T-helper 9 cell (primary cell): ENCODE data around the gene RNF220.
"Not testable (repeated sequence)": the region's sequence is repeated elsewhere in the genome, so short reads cannot be mapped to it uniquely, and the experiment has no call there.

ENCODE experiments used
- DNase-seq: peaks from one replicate; pipeline ENCODE4 v3.0.0-alpha.2; 2020

RNF220 gene

DNA sequence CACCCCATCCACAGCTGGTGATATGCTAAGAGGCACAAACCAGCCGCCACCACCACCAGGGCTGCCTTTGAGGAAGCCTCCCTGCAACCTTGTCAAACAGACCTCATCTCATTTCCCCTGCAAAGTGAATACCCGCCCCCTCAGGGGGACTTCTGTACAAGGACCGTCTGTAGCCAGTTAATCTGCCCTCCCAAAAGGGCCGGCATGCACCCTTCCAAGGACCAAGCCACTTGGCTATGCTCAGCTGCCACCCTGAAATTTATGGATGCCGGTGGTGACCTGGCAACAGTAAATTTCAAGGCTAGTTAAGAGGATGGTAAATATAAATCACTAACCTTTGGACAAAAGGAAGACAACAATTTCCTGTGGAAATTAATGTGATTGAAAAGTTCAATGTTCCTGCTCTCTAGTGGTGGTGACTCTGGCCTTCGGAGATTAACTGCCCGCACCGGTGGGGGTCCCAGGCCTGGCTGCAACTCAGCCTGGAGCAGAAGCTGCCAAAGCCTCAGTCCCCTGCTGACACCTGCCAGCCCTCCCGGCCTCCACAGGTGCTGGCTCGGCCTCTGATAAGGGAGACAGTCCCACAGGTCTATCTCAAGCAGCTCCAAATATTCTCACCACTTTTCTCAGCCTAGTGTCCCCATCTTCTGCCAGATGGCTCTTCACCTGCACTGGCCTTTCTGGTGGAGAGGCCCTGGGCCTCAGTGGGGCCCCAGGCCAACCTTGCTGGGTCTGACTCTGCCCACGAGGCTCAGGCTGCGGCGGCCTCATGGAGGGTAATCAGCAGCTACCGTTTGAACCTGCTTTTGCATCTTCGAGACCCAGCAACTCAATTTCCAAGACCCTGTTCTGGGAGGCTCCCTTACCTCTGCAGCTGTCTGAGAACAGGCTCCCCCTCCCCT lies 257.0 kb downstream of the RNF220 start:
- DNase-seq: no peak

DNA sequence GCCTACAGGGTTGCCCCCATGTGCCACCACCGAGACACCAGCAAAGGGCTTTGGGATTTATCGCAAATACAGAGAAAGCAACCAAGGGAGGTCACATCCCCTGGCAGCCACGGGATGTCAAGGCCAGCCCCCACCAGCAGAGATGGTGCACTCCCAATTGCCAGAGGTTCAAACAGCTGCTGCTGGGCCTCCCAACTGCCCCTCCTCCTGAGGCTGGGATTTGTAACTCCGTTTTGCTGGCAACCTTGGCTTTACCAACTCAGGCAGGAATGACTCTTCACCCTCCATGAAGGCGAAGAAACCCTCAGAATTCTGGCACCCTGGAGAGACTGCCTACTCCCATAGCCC lies 257.6 kb downstream of the RNF220 start:
- no peak for DNase-seq

DNA sequence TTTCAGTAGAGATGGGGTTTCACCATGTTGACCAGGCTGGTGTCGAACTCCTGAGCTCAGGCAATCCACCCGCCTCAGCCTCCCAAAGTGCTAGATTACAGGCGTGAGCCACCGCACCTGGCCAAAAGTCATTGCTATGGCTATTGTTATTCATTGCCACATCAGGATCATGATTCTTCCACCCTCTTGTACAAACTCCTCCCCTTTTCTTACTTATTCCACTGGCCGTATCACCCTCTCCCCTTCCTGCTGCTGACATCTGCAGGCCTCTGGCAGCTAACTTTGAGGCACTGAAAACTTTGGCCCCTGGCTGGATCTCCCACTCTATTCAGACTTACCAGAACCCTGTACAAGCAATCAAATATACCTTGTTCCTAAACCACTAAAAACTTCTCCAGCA lies 258.4 kb downstream of the RNF220 start:
- no peak for DNase-seq

DNA sequence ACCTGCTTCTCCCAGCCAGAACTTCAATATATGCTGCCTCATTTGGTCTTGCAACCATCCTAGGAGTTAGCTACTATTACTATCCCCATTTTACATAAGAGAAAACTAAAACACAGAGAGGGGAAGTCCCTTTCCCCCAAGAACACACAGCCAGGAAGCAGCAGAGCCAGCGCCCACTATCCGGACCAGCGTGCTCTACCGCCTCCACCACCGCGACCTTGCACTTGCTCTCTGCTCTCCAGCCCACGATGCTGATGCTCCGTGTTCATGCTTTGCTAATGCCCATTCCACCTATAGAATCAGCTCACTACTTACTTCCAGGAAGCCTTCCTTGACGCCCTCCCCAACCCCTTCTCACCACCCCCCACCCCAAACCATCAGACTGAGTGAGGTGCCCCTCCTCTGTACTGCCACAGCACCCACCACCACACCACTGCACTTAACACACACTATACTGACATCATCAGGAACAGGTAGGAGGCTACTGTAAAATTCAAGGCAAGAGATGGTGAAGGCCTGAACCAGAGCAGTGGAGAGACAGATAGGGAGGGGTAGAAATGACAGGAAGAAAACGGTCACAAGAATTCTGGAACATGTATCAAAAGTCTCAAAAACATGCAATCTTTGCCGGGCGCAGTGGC lies 259.8 kb downstream of the RNF220 start:
- no peak for DNase-seq

DNA sequence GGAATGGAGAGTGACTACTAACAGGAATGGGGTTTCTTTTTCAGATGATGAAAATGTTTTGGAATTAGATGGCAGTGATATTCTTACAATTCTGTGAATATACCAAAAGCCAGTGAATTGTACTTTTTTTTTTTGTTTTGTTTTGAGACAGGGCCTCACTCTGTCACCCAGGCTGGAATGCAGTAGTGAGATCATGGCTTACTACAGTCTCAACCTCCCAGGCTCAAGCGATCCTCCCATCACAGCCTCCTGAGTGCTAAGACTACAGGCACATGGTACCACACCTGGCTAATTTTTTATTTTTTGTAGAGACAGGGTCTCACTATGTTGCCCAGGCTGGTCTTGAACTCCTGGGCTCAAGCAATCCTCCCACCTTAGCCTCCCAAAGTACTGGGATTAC lies 261.7 kb downstream of the RNF220 start:
- not testable (repeated sequence) for DNase-seq

DNA sequence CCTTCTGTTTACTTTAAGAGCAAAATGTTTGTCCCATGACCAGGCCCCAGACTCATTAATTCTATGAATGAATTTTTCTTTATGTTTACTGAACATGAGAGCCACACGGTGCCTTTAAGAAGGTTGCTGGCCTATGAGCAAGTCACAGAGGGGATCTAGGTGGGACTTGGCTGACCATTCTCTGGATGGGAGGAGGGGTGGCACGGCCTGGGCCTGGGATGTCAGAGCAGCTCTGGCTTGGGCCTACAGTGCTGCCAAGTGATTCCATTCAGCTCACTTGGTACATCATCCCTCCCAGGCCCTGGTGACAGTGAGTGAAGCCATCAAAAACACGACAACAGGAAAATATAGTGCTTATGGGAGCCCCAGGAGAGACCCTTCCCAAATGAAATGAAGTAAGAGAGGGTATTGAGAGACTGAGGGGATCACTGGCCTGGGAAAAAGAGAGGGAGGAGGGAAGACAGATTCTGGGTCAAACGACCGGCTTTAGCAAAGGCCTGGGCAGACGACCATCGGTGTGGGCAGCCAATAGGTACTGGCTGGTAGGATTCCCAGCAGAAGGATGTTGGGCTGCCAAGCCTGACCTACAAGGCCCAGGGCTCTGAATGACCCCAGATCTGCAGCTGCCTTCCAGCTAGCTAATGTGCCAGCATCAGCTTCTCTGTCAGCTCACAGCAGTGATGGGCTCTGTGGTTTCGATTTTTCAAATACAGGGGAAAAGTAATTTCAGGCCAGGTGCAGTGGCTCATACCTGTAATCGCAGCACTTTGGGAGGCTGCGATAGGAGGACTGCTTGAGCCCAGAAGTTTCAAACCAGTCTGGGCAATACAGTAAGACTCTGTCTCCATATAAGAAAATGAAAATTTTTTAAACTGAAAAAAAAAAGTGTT lies 265.9 kb downstream of the RNF220 start:
- no peak for DNase-seq

DNA sequence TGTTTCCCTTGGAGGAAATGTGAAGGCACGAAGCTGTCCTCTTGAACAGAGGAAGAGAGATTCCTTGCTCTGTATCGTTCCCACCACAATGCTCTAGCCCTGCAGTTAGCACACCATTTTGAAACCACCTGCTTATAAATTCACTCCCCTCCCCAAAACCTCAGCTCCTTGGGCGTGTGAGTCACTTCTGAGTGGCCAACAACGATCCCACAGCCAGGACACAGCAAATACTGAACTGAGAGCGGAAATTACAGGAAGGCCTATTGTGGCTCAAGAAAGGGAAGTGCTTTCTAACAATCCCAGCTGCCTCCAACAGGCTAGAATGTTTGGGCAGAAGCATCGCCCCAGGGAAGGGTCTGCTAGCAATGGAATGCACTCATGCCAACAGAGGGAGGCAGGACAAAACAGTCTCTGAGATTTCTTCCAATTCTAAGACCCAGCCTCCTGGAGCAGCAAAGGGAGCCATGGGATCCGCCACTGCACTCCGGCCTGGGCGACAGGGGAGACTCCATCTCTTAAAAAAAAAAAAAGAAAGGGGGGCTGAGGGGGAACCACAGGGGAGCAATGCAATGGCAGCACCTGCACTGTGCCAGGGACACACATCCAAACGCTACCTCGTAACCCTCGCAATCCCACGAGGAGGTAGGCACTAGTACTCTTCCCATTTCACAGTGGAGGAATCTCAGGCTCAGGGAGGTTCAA lies 267.4 kb downstream of the RNF220 start:
- DNase-seq: no peak

DNA sequence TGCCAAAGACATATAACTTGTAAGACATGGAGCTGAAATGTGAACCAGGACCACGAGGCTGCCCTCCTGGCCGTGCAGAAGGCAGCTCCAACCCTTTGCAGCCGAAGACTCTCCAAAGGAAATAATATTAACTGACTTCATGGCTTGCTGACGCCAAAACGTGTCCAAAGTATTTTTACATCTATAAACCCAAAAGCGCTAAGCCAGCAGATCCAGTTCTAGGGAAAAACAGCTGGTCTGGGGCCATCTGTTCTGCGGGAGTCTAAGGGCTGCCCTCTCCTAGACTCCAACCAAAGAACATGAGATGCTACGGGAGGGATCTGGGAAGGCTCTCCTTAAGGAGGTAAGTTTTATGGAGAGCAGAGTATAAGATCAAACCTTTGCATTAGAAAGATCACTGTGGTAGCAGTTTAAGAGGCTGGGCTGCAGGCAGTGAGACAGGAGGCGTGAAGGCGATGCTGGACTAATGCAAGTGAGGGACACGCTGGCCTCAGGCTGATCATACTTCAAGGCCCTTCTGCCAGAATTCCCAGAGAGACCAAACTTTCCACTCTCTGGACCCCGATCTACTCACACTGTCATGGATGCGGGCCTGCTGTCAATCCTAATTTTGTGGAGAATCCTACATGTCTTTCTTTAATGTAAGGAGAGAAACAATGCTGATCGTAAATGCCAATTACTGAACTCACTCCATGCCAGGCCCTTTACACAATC lies 268.1 kb downstream of the RNF220 start:
- DNase-seq: no peak

DNA sequence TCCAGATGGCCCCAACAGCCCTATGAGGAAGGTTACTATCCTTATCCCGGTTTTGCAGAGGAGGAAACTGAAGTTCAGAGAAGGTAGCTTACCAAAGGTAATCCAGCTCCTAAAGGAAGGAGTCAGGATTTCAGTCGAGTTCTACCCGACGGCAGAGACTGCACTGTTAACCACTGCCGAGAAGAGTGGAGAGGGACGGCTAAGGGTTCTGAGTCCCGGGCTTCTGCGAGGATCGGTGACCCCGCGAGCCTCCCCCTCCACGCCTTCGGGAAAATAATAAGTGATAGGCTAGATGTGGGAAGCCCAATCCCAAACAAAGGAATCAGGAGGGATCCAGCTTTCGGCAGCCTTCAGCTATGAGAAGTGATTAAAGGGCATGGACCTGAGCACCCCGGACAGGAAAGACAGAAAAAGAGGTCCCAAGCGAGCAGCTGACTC lies 268.6 kb downstream of the RNF220 start:
- DNase-seq: no peak

DNA sequence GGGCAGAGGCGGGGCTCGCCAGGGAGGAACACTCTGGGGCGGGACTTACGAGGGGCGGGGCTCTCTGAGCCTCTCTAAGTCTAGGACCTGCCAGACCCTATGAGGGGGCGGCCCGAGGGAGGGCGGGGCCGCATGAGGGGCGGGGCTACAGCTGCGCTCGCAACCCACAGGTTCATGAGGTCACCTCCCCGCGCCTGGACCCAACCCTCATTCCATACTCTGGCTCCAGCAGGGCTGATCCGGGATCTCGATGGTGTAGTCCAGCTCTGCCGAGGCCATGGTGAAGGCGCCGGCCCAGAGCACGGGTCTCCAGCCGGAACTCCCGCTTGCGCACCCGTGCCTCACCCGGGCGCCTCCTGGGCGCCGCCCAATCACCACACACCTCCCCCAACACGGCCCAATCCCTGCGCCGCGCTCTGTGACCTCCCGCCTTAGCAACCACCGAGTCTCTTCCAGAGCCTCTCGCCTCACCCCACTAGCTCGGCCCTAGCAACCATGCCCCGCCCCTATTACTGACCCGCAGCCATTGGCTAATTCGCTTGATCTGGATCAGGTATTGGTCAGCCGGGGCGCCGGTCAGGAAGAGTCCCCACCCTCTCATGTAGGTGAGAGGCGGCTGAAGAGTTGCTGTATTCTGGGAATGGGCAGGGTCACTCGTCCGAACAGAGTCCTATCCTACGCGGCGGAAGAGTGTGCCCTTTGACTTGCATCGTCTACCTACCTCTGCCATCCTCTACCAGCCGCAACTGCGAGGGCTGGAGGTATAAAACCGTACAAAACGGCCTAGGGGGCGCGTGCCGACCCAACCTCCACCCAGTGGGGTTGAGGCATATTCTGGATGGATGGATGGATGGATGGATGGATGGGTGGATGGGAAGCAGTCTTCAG lies 269.3 kb downstream of the RNF220 start, which contains the start of the genes ARMH1 and TMEM53:
Gene ARMH1, plus strand, starts transcription at position 602 of the 888 bp plus-strand sequence. CDS start 14,984 bp downstream, outside the sequence.
Gene TMEM53, minus strand, starts transcription at position 369 of the 888 bp plus-strand sequence. Its CDS starts 90 bp downstream, at position 279.
- DNase-seq: peak; percentile 94

DNA sequence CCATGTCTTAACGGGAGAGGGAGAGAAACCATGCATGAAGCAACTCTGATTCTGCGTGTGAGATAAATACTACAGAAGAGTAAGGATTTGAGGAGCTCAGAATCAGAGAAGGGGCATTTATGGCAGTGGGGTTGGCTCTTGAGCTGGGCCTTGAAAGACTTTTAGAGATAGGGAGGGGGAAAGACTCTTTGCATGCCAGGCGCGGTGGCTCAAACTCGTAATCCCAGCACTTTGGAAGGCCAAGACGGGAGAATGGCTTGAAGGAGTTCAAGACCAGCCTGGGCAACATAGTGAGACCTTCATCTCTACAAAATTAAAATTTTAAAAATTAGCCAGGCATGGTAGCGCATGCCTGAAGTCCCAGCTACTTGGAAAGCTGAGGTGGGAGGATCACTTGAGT lies 270.1 kb downstream of the RNF220 start:
- no peak for DNase-seq

DNA sequence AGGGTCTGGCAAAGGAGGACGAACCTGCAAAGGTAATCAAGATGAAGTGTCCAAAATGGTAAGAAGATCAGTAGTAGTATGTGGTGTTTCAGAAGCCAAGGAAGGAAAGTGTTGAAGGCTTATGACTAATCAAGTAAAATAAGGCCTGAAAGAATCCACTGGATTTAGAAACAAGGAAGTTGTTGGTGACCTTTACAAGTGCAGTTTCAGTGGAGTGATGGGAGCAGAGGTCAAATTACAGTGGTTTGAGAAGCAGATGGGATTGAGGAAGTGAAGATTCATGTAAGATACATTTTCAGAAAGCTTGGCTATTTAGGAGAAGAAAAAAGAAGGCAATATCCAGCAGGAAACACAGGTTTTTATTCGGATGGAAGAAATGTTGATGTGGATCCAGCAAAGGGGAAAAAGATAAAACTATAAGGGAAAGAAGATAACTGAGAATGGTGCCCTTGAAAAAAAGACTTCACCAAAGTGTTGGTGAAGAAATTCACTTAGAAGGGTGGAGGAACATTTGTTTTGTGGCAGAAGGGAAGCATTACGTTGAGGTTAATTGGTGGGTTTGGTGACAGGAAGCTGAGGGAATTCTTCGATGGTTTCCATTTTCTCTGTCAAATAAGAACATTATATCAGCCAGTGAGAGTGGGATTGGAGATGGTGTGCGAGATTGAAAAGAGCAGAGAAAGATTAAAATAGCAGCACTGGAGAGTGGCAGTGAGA lies 271.6 kb downstream of the RNF220 start:
- DNase-seq: no peak

DNA sequence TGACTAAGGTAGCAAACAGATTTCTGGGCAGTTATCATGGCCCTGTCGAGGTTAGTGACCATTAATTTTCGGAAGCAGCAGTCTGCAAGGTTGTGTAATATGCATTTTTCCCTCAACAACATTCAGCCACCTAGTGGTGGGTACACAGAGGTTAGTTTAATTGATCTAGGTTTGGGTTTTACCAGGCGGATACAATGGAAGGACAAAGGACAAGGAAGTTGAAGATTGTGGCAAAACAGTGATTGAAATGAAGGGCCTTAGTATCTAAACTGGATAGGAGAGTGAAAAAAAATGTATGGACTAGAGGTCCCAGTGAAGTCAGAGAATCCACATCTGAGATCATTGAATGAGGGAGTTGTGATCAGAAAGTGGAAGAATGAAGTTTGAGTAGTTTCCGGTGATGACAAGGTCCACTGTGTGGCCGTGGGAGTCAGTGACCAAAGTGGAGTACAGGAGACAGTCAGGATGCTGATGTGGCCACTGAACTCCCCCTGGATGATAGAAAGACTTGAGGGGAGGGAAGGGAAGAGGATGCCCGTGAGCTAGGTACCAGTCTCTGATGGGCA lies 272.2 kb downstream of the RNF220 start:
- DNase-seq: no peak

DNA sequence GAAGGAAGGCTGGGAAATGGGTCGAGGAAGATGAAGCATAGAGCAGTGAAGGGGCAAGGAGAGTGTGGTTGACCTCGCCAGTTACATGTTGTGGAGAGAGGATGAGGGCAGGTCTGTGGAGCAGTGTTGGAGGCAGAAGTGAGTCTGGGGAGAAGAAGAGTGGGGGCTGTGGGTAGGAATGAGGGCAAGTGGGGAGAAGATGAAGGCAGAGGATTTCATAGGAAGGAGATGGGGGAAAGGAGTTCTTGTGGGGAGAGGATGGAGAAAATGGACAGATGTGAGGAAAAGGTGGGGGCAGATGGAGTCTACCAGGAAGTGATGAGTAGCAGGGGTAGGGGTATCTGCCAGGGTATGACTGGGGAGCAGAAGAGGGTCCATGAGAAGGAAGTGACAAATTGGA lies 273.1 kb downstream of the RNF220 start:
- DNase-seq: no peak

DNA sequence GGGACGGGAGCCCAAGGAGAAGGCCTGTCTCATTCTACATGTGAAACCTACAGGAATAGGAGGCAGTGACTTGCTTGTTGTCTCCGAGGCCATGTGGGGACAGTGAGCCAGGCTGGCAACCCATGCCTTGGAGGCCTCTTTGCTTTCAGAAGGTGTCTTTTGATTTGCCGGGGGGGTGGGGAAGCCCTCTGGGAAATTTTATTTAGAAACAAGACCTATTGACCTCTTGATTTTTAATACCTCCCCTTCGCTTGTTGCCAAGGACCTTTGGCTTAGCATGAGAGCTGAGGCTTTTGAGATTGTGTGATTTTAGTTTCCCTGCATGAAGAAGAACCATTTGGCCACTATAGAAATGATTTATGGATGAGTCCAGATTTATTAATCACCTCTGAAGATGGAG lies 273.6 kb downstream of the RNF220 start:
- no peak for DNase-seq

DNA sequence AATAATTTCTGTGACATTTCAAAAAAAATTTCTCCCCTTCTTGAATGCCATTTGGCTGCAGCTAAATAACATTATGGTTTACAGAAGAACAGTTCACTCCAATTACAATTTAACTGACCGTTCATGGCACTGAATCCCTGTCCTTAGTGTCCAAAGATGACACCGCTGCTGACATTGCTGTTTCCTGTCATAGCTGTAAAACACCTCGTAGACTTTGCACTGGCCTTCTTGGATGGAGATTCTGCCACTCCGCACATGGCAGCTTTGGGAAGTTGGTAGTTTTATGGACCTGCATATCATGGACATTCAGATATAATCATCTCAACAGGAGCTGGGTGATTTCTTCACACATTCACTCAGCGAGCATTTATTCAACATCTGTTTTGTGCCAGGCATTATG lies 274.4 kb downstream of the RNF220 start:
- no peak for DNase-seq

DNA sequence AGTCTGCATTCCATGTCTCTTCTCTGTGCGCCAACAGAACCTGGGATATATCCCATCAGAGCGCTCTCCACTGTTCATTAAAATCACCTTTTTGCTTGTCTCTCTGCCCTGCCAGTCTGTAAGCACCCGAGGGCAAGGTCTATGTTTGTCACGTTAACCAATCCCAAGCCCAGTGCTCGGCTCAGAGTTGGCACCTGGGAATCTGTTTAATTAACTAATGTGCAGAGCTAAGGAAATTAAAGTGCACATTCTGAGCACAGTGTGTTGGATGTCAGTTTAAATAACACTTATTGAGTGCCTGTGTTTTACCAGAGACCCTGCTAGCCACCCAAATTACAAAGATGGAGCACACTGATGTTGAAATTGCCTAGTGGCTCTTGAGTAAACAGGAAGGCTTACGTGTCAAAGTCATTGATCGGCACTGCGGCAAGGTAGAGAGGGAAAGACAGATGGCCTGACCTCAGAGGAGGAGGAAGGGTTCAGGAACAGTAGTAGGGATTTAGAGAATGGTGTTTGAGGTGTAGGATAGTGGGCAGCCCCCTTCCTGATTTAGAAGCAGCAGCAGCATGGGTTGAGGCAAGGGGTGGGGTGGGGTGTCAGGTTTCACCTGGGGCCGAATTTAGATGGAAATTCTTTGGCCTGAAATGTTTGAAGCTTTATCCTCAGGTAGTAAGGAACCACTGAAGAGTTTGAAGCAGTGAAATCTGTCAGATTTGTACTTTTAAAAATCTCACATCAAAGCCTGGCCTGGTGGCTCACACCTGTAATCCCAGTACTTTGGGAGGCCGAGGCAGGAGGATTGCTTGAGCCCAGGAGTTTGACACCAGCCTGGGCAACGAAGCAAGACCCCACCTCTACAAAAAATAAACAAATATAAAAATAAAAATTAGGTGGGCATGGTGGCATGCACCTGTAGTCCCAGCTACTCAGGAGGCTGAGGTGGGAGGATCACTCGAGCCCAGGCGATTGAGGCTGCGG lies 277.1 kb downstream of the RNF220 start:
- DNase-seq: no peak

DNA sequence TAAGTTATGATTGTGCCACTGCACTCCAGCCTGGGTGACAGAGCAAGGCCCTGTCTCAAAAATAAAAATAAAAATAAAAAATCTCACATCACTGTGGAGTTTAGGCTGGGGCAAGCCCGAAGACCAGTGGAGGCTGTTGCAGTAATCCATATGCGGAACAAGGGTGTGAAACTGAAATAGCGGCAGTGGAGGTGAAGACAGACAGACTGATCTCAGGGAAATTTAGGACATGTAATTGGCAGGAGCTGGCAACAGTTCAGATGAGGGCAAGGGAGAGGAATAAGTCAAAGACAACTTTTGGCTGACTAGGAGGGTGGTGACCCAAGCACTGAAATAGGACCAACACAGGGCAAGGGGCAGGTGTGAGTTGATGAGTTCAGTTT lies 277.8 kb downstream of the RNF220 start:
- DNase-seq: no peak
